Keratinocyte (primary cell): ENCODE data around the gene PRKAA1. TPM values are rescaled to one million over a fixed set of nuclear protein-coding genes. Genes with fewer than 3 reads are reported as not detected.
"Not testable (repeated sequence)": the region's sequence is repeated elsewhere in the genome, so short reads cannot be mapped to it uniquely, and the experiment has no call there.

Experiments
- DNase-seq: peaks from one replicate; pipeline ENCODE4 v3.0.0-alpha.2; 2011; ENCODE audit warnings: low read depth, missing footprints, low spot score
- FAIRE-seq: peaks from 2 replicates; lab custom pipeline; 2011; peaks lifted over from hg19 to GRCh38; lab: Jason Lieb, UNC
- H2AFZ ChIP-seq: 2 replicates; pipeline ENCODE4 v1.6.0; 2012; ENCODE audit warnings: low read length, control low read depth, inconsistent platforms; ENCODE audit not compliant: control insufficient read depth
- H3K27ac ChIP-seq: 2 replicates; pipeline ENCODE4 v1.5.1; 2011; ENCODE audit warnings: low read length; ENCODE audit not compliant: control insufficient read depth, insufficient read depth
- H3K27me3 ChIP-seq: 3 replicates; pipeline ENCODE4 v1.6.0; 2011; ENCODE audit warnings: low read length; ENCODE audit not compliant: control insufficient read depth, insufficient read depth; ENCODE audit errors: extremely low read depth
- H3K36me3 ChIP-seq, 2 experiments: 2 replicates in 1 of 2; 3 replicates in 1 of 2; pipeline ENCODE4 v1.5.1; 2011; ENCODE audit warnings: low read length in 2 of 2, mild to moderate bottlenecking in 1 of 2; ENCODE audit not compliant: control insufficient read depth in 2 of 2, insufficient read depth in 2 of 2; ENCODE audit errors: extremely low read depth in 1 of 2
- H3K4me1 ChIP-seq: 3 replicates; pipeline ENCODE4 v1.5.1; 2011; ENCODE audit warnings: low read length; ENCODE audit not compliant: control insufficient read depth, insufficient read depth; ENCODE audit errors: extremely low read depth
- H3K4me2 ChIP-seq: 3 replicates; pipeline ENCODE4 v1.6.0; 2011; ENCODE audit warnings: low read depth, low read length; ENCODE audit not compliant: control insufficient read depth, insufficient read depth; ENCODE audit errors: extremely low read depth
- H3K4me3 ChIP-seq, 3 experiments: fragments of 200-600 bp in 1 of 3; sonication (generic) in 1 of 3; 2 replicates in 2 of 3; 3 replicates in 1 of 3; pipeline ENCODE4 v1.5.1; 2011 to 2016; ENCODE audit warnings: low read length in 3 of 3, mild to moderate bottlenecking in 3 of 3, control low read depth in 2 of 3, inconsistent platforms in 1 of 3, low read depth in 1 of 3, mixed read lengths in 1 of 3, mixed run types in 1 of 3, moderate library complexity in 1 of 3; ENCODE audit not compliant: control insufficient read depth in 2 of 3, insufficient read depth in 2 of 3; ENCODE audit errors: extremely low read depth in 1 of 3
- H3K79me2 ChIP-seq: 2 replicates; pipeline ENCODE4 v1.6.0; 2012; ENCODE audit warnings: low read length; ENCODE audit not compliant: control insufficient read depth, insufficient read depth
- H3K9ac ChIP-seq: 3 replicates; pipeline ENCODE4 v1.6.0; 2011; ENCODE audit warnings: low read length; ENCODE audit not compliant: control insufficient read depth, insufficient read depth; ENCODE audit errors: extremely low read depth
- H3K9me1 ChIP-seq: 3 replicates; pipeline ENCODE4 v1.6.0; 2011; ENCODE audit warnings: low read length; ENCODE audit not compliant: control insufficient read depth, insufficient read depth; ENCODE audit errors: extremely low read depth
- H3K9me3 ChIP-seq: 2 replicates; pipeline ENCODE4 v1.5.1; 2012; ENCODE audit warnings: low read depth, low read length; ENCODE audit not compliant: control insufficient read depth
- H4K20me1 ChIP-seq: 3 replicates; pipeline ENCODE4 v1.6.0; 2011; ENCODE audit warnings: low read length; ENCODE audit not compliant: control insufficient read depth, insufficient read depth; ENCODE audit errors: extremely low read depth
- CTCF ChIP-seq, 3 experiments: IDR thresholded peaks in 1 of 3; conservative IDR thresholded peaks in 1 of 3; optimal IDR thresholded peaks in 1 of 3; 2 replicates in 2 of 3; 3 replicates in 1 of 3; pipeline versions ENCODE3 to v1.5.1; 2011; ENCODE audit warnings: low read length in 3 of 3, mild to moderate bottlenecking in 3 of 3, moderate library complexity in 2 of 3, control low read depth in 1 of 3, inconsistent platforms in 1 of 3; ENCODE audit not compliant: insufficient read depth in 2 of 3; ENCODE audit errors: extremely low read depth in 1 of 3
- EZH2 ChIP-seq: IDR thresholded peaks from one replicate; pipeline ENCODE4 v1.6.1; 2012; ENCODE audit warnings: inconsistent platforms, mild to moderate bottlenecking, low read length, moderate library complexity
- dilution Hi-C: fragments of 300-500 bp; cut with MboI; formaldehyde crosslinking; loops from one replicate; pipeline ENCODE4 v1.7.0; 2020; ENCODE audit warnings: low sequenced_read_pairs; ENCODE audit not compliant: extremely low pct_ligation_motif_present
- polyA plus RNA-seq, 5 experiments: library from polyadenylated mRNA; depleted of rRNA in 3 of 5; stranded (reverse) in 3 of 5; stranded (forward) in 1 of 5; unstranded in 1 of 5; fragments of >200 nt; gene quantifications; 1 replicate in 1 of 5; 2 replicates in 3 of 5; 3 replicates in 1 of 5; pipeline versions ENCODE4 v1.2.1 to v1.2.3, GENCODE V29; 2011 to 2012; ENCODE audit warnings: missing spikeins in 2 of 5, low read depth in 1 of 5, low replicate concordance in 1 of 5

PRKAA1 gene
- polyA plus RNA-seq, 1 donor (not counting 4 experiments of a cell fraction or from before 2014, with no cell fraction given), result 59.3 TPM

- FAIRE-seq, result no peak
Observed at GRCh38 chr5:40733434-40733833, 64.7 kb downstream of the PRKAA1 start.

GRCh38 chr5:40722497-40722911 is 75.7 kb downstream of the PRKAA1 start:
- H3K79me2 ChIP-seq, H3K36me3 ChIP-seq, H3K27ac ChIP-seq, H3K9ac ChIP-seq, H3K9me1 ChIP-seq, H3K27me3 ChIP-seq, H2AFZ ChIP-seq, H3K9me3 ChIP-seq, H3K4me3 ChIP-seq, H4K20me1 ChIP-seq, H3K4me1 ChIP-seq, H3K4me2 ChIP-seq, FAIRE-seq, DNase-seq, dilution Hi-C loops: not testable (repeated sequence)

More at GRCh38 chr5:40733434-40733833, 64.7 kb downstream of the PRKAA1 start:
- dilution Hi-C loops, result no loop called here
- Histone ChIP-seq H3K27me3 (no peaks in the 10 kb centered on the region), H2AFZ (no peak overlapping the region), H3K79me2 (no peaks in the 10 kb centered on the region), H3K27ac (no peak overlapping the region), H3K4me3 (no peak overlapping the region), H3K9ac (no peak overlapping the region), H3K4me1 (peaks cover 14% of the 10 kb centered on the region), H4K20me1 (no peaks in the 10 kb centered on the region), H3K9me1 (no peaks in the 10 kb centered on the region), H3K36me3 (no peaks in the 10 kb centered on the region), H3K9me3 (no peaks in the 10 kb centered on the region), H3K4me2 (no peak overlapping the region)
- DNase-seq, result no peak
- TF ChIP-seq CTCF (optimal IDR thresholded peaks at IDR 0.05 in 1 of 3, IDR thresholded peaks at IDR 0.05 in 1 of 3, conservative IDR thresholded peaks at IDR 0.05 in 1 of 3; ENCODE audit: extremely low read depth in 1 of 3, insufficient read depth in 2 of 3, low read length in 3 of 3) (no peak), EZH2 (no peak)

- Histone ChIP-seq H3K4me2 (no peak overlapping the region), H3K4me3 (no peak overlapping the region), H2AFZ (no peak overlapping the region), H3K4me1 (peaks cover 2% of the 10 kb centered on the region), H3K79me2 (no peaks in the 10 kb centered on the region), H3K27ac (no peak overlapping the region), H3K27me3 (no peaks in the 10 kb centered on the region), H3K9me1 (no peaks in the 10 kb centered on the region), H4K20me1 (no peaks in the 10 kb centered on the region), H3K9me3 (no peaks in the 10 kb centered on the region), H3K9ac (no peak overlapping the region), H3K36me3 (no peaks in the 10 kb centered on the region)
- dilution Hi-C loops, result no loop called here
- DNase-seq (no peak), FAIRE-seq (no peak)
- TF ChIP-seq CTCF (optimal IDR thresholded peaks at IDR 0.05 in 1 of 3, IDR thresholded peaks at IDR 0.05 in 1 of 3, conservative IDR thresholded peaks at IDR 0.05 in 1 of 3; ENCODE audit: extremely low read depth in 1 of 3, insufficient read depth in 2 of 3, low read length in 3 of 3), result no peak
- TF ChIP-seq EZH2, result no peak
Observed at GRCh38 chr5:40720069-40720468, 78.1 kb downstream of the PRKAA1 start.
